SW 1271 (cell line): ENCODE results near the gene CYTH4.
A peak's percentile ranks its signal among the peaks of the same experiment; 100 is the strongest.
"Not testable (repeated sequence)": the region's sequence is repeated elsewhere in the genome, so short reads cannot be mapped to it uniquely, and the experiment has no call there.

Experiments
- DNase-seq, 2 experiments: peaks; one replicate each; lab custom pipeline; 2025; lab: John Stamatoyannopoulos, UW

The CYTH4 gene

GRCh38 chr22:37282385-37282677, at the start of gene CYTH4:
TSS of gene CYTH4 (plus strand) at chr22:37282508. CDS start at chr22:37282570, 62 bp downstream.
- DNase-seq = no peak

- DNase-seq = not testable (repeated sequence)
These were observed 48.9 kb upstream of the CYTH4 start for GRCh38 chr22:37233371-37233750.

GRCh38 chr22:37233751-37234631, 48.3 kb upstream of the CYTH4 start:
- DNase-seq = no peak

GRCh38 chr22:37234736-37235711, 47.3 kb upstream of the CYTH4 start:
- DNase-seq = no peak

- no peak for DNase-seq
These were observed 46.3 kb upstream of the CYTH4 start for GRCh38 chr22:37235897-37236607.

- DNase-seq = no peak
These were observed 44.7 kb upstream of the CYTH4 start for GRCh38 chr22:37237371-37238268.

- no peak for DNase-seq
These were observed 42.7 kb upstream of the CYTH4 start for GRCh38 chr22:37239336-37240239.

- no peak for DNase-seq
These were observed 41.9 kb upstream of the CYTH4 start for GRCh38 chr22:37240240-37240940.

- no peak for DNase-seq
These were observed 41.4 kb upstream of the CYTH4 start for GRCh38 chr22:37240941-37241320.

- DNase-seq = no peak
These were observed 40.8 kb upstream of the CYTH4 start for GRCh38 chr22:37241351-37242142.

GRCh38 chr22:37242395-37242918, 39.9 kb upstream of the CYTH4 start:
- DNase-seq = peak in 1 of 2 experiments; percentile 30

GRCh38 chr22:37243402-37244113, 38.8 kb upstream of the CYTH4 start:
- no peak for DNase-seq

GRCh38 chr22:37244114-37244921, 38.0 kb upstream of the CYTH4 start, which contains the start of gene RAC2:
TSS of gene RAC2 (minus strand) at chr22:37244269. CDS start at chr22:37244148, 121 bp downstream.
- peak in 1 of 2 experiments; percentile 34 for DNase-seq

GRCh38 chr22:37244922-37245722, 37.2 kb upstream of the CYTH4 start:
- DNase-seq = no peak

- no peak for DNase-seq
These were observed 36.6 kb upstream of the CYTH4 start for GRCh38 chr22:37245740-37246139.

GRCh38 chr22:37248251-37248650, 34.1 kb upstream of the CYTH4 start:
- no peak for DNase-seq
